GM18861 (cell line): ENCODE results near the gene RBM5.

Experiments used
- ATAC-seq: cut with Tn5 transposase; IDR thresholded peaks from one replicate; pipeline ENCODE4 v1.9.1; 2021; ENCODE audit not compliant: unreplicated experiment

Gene RBM5

GRCh38 chr3:50138266-50139200 lies 49.8 kb downstream of the RBM5 start:
- ATAC-seq: no peak

- no peak for ATAC-seq
These were observed 50.6 kb downstream of the RBM5 start for GRCh38 chr3:50139308-50139707.

DNA sequence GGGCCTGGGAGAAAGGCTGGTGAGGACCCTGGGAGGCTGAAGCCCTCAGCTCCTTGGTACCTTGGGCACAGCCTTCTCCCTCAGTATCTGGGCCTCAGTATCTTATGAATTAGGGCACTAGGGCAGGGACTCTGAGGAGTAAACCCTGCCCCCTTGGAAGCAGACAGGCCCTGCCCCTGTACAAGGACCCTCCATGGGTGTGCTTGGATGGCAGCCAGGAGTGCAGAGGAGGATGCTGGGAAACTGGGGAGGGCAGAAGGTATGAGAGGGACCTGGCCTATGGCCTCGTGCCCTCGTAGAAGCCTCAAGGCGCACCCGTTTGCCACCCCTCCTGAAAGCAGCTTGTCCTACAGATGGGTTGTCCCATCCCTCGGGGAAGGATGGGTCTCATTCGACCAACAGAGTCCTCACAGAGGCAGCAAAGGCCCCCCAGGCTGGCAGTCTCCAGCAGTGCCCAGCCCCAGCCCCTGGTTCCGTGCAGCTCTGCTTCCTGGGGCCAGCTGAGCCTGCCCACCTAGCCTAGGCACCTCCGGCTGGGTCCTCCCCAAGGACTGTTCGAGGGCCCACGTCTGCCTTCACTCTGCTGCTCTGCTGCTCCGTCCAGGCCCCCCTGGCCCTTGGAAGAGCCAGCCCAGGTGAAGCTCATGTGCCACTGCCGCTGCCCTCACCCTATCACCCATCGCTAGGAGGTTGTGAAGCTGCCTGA lies 51.2 kb downstream of the RBM5 start:
- ATAC-seq: no peak

DNA sequence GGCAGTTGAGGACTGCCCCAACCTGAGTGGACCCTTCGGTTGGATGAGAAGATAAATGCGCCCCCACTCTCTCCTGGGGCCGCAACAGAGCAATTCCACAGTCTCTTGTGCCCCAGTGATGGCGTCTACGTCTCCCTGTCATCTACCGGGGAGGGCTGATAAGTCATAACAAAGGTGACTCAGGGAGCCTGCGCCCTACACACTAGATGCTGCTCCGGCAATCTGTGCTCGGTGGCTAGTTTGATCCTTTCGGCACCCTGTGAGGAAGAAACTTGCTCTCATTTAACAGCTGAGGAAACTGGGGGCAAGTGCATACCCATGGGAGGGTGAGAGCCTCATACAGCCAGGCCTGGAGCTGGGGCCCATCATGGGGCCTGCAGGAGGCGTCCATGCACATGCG lies 52.3 kb downstream of the RBM5 start:
- ATAC-seq: no peak

DNA sequence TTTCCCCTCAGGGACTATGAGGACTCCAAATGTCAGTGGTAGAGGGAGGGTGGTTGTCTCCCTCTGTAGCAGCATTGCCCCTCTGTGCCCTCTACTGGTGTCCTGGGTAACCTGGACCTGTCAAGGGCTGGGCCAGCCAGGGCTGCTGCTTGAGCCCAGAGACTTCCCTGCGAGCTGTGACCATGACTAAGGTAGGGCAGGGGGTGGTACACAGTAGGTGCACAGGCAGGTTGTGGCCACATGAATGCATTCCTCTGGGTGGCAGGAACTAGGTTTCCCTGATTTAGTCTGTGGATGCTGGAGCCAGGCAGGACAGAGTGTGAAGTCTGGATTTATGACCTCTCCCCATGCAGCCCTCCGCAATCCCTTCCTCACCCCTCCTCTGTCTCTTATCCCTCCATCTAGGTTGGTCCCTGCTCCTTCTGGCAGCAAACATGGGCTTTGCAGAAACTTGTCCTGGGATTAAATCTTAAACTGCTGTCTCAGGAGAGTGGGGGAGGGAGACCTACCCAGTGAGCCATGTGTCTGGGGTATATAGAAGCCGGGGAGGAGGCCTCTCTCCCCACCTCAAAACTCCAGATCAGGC lies 57.7 kb downstream of the RBM5 start:
- ATAC-seq: no peak

GRCh38 chr3:50147016-50147415 lies 58.3 kb downstream of the RBM5 start:
- ATAC-seq: no peak

DNA sequence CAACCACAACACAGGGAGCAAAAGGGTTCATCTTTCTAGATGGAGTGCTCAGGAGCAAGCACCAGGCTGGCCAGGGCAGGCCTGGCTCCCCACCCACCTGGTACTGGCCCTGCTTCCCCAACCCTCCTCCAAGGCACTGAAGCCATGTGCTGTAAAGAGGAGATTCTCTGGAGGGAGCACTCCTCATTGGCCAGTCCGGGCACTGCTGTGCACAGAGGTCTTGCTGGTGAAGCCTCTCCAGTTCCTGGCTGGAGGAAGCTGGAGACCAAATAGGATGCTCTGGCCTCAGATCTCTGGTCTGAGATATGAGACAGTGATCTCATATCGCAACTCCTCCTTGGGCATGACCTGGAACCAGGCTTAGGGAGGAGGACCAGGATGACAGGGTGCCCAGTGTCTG lies 58.7 kb downstream of the RBM5 start:
- ATAC-seq: no peak

GRCh38 chr3:50147861-50148260 lies 59.1 kb downstream of the RBM5 start:
- ATAC-seq: no peak

- ATAC-seq: no peak
These were observed 61.7 kb downstream of the RBM5 start for GRCh38 chr3:50150404-50150750.

- no peak for ATAC-seq
These were observed 62.4 kb downstream of the RBM5 start for GRCh38 chr3:50150863-50151686.

- ATAC-seq: no peak
These were observed 63.0 kb downstream of the RBM5 start for GRCh38 chr3:50151728-50152127.

DNA sequence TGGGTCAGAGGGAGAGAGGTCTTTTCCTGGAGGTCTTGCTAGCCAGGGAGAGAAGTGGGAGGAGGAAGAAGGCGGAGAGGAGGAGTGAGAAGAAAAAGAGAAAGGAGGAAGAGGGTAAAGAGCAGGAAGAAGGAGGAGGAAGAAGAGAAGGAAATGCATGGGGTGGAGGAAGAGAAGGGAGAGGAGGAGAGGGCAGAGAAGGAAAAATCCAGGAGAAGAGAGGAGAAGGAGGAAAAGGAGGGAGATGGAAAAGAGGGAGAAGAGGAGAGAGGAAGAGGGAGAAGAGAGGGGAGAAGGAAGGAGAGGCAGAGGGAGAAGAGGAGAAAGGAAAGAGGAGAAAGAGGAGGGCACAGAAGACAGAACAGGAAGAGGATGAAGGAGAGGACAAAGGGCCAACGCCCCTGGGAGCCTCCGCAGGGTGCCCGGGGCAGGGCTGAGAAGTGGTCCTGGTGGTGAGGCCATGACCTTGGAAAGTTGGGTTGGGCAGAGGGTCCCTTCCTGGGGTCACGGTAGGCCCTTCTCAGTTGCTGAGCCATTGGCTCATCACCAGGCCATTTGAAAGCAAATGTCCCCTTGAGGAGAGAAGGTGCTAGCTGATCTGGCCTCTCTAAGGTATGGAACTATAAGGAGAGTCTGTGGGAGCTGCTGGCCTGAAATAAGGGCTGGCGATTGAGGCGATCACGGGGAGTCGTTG lies 65.2 kb downstream of the RBM5 start:
- ATAC-seq: no peak

GRCh38 chr3:50154476-50154839 lies 65.7 kb downstream of the RBM5 start:
- no peak for ATAC-seq

GRCh38 chr3:50154840-50155490 lies 66.2 kb downstream of the RBM5 start, which contains the start of gene SEMA3F:
Gene SEMA3F, plus strand, starts transcription at chr3:50155324. Its CDS starts 4,299 bp downstream, at chr3:50159623.
- peak; percentile 55 for ATAC-seq

GRCh38 chr3:50155491-50155878 lies 66.8 kb downstream of the RBM5 start:
- no peak for ATAC-seq

DNA sequence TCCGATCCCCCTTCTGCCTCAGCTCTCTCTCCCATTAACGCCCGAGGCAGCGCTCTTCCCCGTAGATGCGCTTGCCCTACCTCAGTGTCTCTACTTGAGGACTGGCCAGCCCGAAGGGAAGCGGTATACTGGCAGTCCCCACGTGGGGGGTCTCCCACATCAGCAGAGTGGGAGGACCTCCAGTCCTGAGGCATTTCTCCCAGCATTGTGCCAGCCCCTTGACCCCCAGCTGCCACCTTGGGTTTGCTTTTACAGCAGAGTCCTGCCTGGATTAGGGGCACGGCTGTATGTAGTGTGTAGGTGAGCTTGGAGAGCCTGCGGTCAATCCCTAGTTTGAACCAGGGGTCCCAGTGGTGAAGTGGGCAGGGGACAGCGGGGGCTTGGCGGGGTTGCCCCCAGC lies 67.2 kb downstream of the RBM5 start:
- ATAC-seq: no peak

GRCh38 chr3:50156549-50157493 lies 68.1 kb downstream of the RBM5 start:
- ATAC-seq: no peak

DNA sequence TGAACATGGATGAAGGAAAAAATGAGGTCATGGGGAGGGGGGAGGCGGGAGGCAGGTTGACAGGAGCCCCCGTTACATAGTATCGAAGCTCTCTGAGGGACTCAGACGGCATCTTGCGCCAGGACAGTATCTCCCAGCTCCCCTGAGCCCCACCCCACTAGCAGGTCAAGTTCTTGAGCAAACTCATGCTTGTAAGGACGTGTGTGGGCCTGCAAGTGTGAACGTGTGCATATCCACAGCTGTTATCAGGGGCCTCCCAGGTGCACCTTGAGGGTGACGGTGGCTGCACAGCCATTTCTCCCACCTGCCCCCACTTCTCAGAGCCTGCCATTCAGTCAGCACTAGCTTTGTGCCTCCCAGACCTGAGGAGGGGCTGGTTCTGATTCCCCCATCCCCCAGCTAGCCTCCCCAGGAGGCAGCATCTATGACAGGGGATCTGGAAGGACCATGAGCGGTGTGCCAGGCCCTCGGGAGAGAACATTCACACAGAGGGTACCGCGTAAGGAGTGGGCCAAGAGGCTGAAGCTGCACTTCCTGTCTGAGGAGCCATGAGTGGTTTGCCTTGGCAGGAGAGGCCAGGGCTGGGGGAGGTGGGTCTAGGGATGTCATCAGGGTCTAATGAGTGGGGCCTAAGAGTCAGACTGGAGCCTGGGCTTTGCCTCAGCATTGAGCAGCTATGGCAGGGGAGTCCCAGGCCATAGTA lies 69.3 kb downstream of the RBM5 start:
- no peak for ATAC-seq
